Activated naive CD4-positive, alpha-beta T cell treated with anti-CD3 and anti-CD28 coated beads for 36 hours (primary cell): ENCODE results near the gene UPF1. TPM values are rescaled to one million over a fixed set of nuclear protein-coding genes. Genes with fewer than 3 reads are reported as not detected.

Experiments used
- CTCF ChIA-PET: fragments of 350-600 bp; sonication (Branson Sonifier 250); formaldehyde crosslinking; loops from one replicate; lab custom pipeline; 2021; ENCODE audit warnings: antibody characterized with exemption; lab: Charles Lee
- DNase-seq: peaks from one replicate; pipeline ENCODE4 v3.0.0-alpha.2; 2020
- H3K27ac Mint-ChIP-seq: one replicate; pipeline ENCODE4 v1.8.0; 2021; ENCODE audit warnings: mild to moderate bottlenecking, mixed read lengths
- H3K27me3 Mint-ChIP-seq: one replicate; pipeline ENCODE4 v1.8.0; 2021; ENCODE audit warnings: low read depth, mixed read lengths
- H3K36me3 Mint-ChIP-seq: one replicate; pipeline ENCODE4 v1.8.0; 2021; ENCODE audit warnings: low read depth, mixed read lengths
- H3K4me1 Mint-ChIP-seq: one replicate; pipeline ENCODE4 v1.8.0; 2021; ENCODE audit warnings: low read depth, mixed read lengths
- H3K4me3 Mint-ChIP-seq: one replicate; pipeline ENCODE4 v1.8.0; 2021; ENCODE audit warnings: mild to moderate bottlenecking, moderate library complexity, mixed read lengths
- H3K9me3 Mint-ChIP-seq: one replicate; pipeline ENCODE4 v1.8.0; 2021; ENCODE audit warnings: mixed read lengths
- intact Hi-C: fragments of 100-400 bp; cut with micrococcal nuclease; formaldehyde crosslinking; loops from one replicate; pipeline ENCODE4 v1.15.1; 2023
- total RNA-seq, 2 experiments: library from RNA; stranded (reverse); gene quantifications; one replicate each; pipeline ENCODE4 v1.2.3, GENCODE V29; 2021

Gene UPF1
- total RNA-seq, 2 experiments from 2014 or later, result 95.0 to 105 TPM

DNA sequence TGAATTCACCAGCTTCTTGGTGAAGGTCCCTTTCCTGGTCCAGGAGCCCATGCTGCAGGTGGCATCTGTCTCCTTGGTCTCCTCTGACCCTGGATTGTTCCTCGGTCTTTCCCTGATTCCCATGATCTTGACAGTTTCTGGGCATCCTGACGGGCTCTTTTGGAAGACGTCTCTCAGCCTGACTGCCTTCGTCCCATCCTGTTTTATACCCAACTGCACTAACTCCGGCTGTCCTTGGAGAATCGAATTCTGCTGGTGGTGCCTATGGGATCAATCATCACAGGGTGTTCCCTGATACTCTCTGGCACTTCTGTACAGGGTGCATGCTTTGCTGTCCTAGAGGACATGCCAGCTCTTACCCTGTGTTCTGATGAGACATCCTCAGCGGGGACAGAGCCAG is 45.1 kb downstream of the UPF1 start:
- no peak for DNase-seq
- no peaks in the 10 kb centered on the region for H3K27me3 Mint-ChIP-seq
- H3K4me1 Mint-ChIP-seq, result no peaks in the 10 kb centered on the region
- intact Hi-C loops, result no loop called here
- H3K36me3 Mint-ChIP-seq, result no peaks in the 10 kb centered on the region
- no peak overlapping the region for H3K27ac Mint-ChIP-seq
- no peak overlapping the region for H3K4me3 Mint-ChIP-seq
- CTCF ChIA-PET, result interaction anchor here (1.3 kb wide), 1 partner anchor 16 kb away, joined by 3 read pairs; no protein-coding TSS in a partner anchor
- H3K9me3 Mint-ChIP-seq, result no peaks in the 10 kb centered on the region

DNA sequence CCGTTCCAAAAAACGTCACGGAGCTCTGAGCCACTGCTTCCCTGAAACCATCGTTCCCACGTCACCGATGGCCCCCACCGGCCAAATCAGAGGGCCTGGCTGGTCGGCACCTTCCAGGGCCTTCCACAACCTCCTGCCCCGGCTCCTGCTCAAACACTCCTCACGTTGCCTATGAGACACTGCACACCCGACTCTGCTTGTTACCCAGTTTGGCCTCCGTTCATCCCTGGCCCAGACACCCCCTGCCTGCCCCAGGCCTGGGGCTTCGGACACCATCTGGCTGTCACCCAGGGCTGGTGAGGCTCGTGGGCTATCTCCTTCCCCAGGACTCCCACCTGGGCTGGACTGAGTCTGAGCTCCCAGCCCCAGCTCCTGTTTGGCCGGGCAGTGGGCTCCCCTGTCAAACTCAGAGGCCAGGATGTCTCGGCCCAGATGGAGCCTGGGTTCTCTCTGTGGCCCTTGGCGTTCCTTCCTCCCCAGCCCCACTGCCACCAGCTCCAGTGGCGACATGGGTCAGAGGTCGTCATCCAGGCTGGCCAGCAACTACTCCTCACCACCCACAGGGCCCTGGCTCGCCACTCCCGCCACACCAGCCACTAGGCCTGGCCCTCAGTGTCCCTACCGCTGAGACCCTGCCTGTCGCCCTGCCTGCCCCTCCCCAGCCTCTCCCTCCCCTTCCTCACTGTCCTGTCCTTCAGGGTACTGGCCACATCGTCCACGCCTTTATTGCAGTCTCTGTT is 46.5 kb downstream of the UPF1 start:
- intact Hi-C loops, result no loop called here
- Mint-ChIP-seq H3K4me3 (no peak overlapping the region), H3K27me3 (no peaks in the 10 kb centered on the region), H3K27ac (no peak overlapping the region), H3K36me3 (no peaks in the 10 kb centered on the region), H3K9me3 (no peaks in the 10 kb centered on the region), H3K4me1 (no peaks in the 10 kb centered on the region)
- no peak for DNase-seq
- CTCF ChIA-PET, result no interaction called here

DNA sequence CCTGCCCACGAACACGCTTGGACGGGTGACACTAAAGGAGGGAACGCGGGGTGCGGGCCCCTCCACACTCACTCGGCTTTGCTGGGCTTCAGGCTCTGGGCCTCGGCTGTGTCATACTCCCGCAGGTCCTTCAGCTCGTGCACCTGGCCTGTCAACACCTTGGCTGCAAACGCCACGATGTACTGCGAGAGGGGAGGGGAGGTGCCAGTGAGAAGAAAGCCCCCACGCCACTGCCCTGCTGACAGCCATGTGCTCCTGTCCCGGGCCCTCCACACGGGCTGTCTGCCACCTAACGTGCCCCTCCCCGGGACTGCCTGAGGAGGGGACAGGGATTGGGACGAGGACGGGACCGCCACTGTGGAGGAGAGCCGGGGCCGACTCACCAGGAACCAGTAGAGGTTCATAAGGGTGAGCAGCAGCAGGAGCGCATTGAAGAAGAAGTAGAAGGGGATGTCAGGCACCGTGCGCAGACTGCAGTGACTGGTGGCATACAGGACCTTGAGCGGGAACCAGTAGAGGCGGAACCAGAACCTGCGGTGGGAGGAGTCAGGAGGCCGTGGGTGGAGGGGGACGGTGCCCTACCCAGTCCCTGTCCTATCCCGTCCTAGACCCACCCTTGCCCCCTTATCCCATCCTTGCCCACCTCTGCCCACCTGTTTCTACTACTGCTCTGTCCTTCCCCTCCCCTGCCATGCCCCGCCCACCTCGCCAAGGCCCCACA is 47.3 kb downstream of the UPF1 start:
- CTCF ChIA-PET, result interaction anchor here (1.3 kb wide), 1 partner anchor 32 kb away, joined by 4 read pairs; no protein-coding TSS in a partner anchor
- H3K4me1 Mint-ChIP-seq, result no peaks in the 10 kb centered on the region

DNA sequence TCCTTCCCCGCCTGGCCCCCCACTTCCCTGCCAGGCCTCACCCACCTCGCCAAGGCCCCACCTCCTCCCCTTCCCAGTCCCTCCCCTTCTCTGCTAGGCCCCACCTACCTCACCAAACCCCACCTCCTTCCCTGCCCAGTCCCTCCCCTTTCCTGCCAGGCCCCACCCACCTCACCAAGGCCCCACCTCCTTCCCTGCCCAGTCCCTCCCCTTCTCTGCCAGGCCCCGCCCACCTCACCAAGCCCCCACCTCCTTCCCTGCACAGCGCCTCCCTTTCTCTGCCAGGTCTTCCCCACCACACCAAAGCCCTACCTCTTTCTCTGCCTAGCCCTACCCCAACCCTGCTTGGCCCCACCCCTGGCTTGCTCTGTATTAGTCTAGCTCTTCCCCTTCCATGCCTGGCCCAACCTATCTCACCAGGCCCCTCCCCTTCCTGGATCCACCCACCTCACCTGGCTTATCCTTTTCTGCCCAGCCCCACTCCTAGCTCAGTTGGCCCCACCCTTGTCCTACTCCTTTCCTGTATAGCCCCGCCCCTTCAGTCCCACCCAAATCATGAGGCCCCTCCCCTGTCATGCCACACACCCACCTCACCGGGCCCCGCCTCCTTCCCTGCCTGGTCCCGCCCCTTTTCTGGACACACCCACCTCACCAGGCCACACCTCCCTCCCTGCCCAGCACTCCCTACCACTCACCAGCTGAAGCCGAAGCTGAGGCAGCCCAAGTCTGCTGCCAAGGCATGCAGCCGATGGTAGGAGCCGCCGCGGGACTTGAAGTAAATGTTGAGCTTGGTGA is 48.0 kb downstream of the UPF1 start:
- Mint-ChIP-seq H3K36me3 (no peaks in the 10 kb centered on the region), H3K27me3 (no peaks in the 10 kb centered on the region), H3K4me3 (no peak overlapping the region), H3K9me3 (no peaks in the 10 kb centered on the region), H3K4me1 (no peaks in the 10 kb centered on the region), H3K27ac (no peak overlapping the region)
- intact Hi-C loops, result no loop called here
- DNase-seq, result peak; percentile 35
- CTCF ChIA-PET, result interaction anchor here (1.3 kb wide), 1 partner anchor 33 kb away, joined by 4 read pairs; no protein-coding TSS in a partner anchor

More for the DNA sequence above, 47.3 kb downstream of the UPF1 start:
- Mint-ChIP-seq H3K9me3 (no peaks in the 10 kb centered on the region), H3K36me3 (no peaks in the 10 kb centered on the region), H3K4me3 (no peak overlapping the region), H3K27me3 (no peaks in the 10 kb centered on the region), H3K27ac (no peak overlapping the region)
- no peak for DNase-seq
- intact Hi-C loops, result no loop called here

DNA sequence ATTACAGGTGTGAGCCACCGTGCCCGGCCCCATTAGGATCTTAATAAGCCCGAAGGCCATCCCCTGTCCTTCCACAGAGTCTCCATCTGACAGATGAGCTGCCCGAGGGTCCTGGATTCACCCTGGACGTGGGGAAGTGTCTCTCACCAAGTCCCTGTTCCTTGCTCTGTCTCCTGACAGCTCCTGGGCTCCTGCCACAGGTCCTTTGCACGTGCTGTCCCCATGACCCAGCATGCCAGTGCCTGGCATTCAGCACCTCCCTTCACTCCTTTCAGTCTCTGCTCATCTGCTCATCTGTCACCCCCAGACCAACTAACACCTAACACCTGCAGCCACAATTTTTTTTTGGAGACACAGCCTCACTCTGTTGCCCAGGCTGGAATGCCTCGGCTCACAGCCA is 49.7 kb downstream of the UPF1 start:
- H3K27me3 Mint-ChIP-seq, result no peaks in the 10 kb centered on the region
- DNase-seq, result no peak
- intact Hi-C loops, result no loop called here
- no peak overlapping the region for H3K27ac Mint-ChIP-seq
- H3K4me1 Mint-ChIP-seq, result no peaks in the 10 kb centered on the region
- no peak overlapping the region for H3K4me3 Mint-ChIP-seq
- no peaks in the 10 kb centered on the region for H3K9me3 Mint-ChIP-seq
- H3K36me3 Mint-ChIP-seq, result no peaks in the 10 kb centered on the region
- CTCF ChIA-PET, result no interaction called here

DNA sequence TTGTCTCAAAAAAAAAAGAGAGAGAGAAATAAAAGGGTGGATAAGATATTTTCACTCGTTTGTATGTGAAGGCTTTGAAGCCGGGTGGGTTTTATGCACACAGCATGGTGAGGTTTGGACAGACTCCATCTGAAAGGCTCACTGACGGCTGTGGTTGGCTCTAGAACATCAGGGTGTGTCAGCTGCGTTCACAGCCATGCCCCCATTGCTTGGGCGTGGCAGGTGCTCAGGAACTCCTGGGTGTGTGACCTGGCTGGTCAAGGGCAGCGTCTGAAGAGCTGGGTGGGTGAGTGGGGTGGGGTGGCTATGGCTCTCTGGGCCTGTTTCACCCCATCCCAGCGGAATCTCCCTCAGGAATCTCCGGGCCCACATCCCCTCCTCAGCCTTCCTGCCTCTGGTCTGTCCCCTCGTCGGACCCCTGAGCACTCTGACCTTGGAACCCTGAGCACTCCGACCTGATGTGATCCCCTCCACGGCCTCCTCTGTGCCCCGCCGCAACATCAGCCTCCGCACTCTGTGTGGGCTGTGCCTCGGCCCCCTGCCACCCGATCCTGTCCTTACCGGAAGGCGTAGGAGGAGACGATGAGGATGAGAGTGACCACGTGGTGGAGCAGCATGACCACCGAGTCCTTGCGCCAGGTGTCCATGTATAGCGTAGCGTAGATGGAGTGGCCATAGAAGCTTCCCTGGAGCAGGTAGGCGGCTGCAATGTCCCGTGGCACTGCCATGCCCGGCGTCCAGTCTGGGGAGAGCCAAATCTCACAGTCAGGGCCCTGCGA is 52.0 kb downstream of the UPF1 start:
- no peak overlapping the region for H3K4me3 Mint-ChIP-seq
- H3K9me3 Mint-ChIP-seq, result no peaks in the 10 kb centered on the region
- no peak for DNase-seq
- intact Hi-C loops, result no loop called here
- no peaks in the 10 kb centered on the region for H3K27me3 Mint-ChIP-seq
- H3K27ac Mint-ChIP-seq, result no peak overlapping the region
- CTCF ChIA-PET, result no interaction called here
- H3K36me3 Mint-ChIP-seq, result no peaks in the 10 kb centered on the region
- no peaks in the 10 kb centered on the region for H3K4me1 Mint-ChIP-seq

DNA sequence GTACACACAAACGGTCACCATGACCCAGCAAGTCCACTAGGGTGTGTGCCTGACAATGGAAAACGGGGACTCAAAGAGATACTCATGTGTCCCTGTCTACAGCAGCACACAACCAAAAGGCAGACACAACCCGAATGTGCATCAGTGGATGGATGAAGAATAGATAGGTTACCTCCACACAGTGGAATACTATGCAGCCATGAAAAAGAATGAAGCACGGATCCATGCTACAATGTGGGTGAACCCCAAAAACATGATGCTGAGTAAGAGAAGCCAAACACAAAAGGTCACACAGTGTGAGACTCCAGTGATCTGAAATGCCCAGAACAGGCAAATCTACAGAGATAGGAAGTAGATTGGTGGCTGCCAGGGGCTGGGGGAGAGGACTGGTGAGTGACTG is 55.2 kb downstream of the UPF1 start:
- Mint-ChIP-seq H3K4me1 (no peaks in the 10 kb centered on the region), H3K27ac (no peak overlapping the region), H3K27me3 (no peaks in the 10 kb centered on the region), H3K4me3 (no peak overlapping the region), H3K36me3 (no peaks in the 10 kb centered on the region), H3K9me3 (no peaks in the 10 kb centered on the region)
- DNase-seq, result no peak
- CTCF ChIA-PET, result no interaction called here
- intact Hi-C loops, result no loop called here

DNA sequence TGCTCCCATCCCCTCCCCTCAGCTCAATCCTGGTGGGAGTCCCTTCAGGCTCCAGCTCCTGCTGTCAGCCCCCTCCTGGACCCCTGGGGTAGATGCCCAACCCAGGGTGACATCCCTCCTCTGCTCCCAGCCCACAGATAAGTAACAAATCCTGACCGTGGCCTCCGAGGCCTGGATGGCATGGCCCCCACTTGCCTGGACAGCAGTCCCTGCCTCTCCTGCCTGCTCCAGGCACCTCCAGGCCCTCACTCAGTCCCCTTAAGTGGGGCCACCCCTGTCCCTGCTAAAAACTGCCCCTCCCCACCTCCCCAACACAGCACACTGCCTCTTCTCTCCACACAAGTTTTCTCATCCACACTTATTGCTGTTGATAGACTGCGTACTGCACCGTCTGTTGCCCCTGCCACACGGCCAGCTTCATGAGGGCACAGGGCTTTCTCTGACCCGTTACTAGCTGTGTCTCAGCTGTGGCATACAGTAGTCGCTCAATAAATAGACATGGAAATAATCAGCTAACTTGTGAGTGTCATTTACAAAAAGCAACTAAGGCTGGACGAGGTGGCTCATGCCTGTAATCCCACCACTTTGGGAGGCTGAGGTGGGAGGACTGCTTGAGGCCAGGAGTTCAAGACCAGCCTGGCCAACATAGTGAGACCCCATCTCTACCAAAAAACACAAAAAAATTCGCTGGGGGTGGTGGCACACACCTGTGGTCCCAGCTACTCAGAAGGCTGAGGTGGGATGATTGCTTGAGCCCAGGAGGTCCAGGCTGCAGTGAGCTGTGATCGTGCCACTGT is 58.4 kb downstream of the UPF1 start:
- no peak overlapping the region for H3K27ac Mint-ChIP-seq

DNA sequence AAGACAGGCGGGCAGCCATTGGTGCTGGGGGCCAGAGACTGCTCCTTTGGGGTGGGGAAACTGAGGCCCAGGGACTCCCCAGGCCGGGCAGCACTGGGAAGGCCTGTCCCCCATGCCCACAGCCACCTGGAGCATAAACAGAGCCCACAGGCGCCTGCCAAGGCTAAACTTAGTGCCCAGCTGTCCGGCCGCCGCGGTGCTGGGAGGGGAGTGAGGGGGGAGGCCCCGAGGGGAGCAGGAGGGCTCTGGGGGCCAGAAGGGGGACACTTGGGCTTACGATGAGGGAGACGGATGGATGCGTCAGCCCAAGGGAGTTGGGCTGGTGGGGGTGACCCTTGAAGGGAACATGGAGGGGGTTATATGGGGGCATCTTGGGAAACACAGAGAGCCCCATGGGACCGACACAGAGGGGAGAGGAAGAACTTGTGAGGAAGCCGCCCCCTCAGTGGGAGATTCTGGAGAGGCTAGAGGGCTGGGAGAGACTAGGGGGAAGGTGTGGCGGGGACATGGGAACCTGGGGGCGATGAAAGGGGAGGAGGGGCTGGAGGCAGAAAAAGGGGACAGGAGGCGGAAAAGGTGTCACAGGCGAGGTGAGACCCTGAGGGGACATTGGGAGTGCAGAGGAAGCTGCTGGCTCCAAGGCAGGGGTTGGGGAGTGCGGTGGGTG is 62.0 kb downstream of the UPF1 start:
- intact Hi-C loops, result no loop called here
- Mint-ChIP-seq H3K36me3 (peaks cover 2% of the 10 kb centered on the region), H3K27me3 (peaks cover 25% of the 10 kb centered on the region), H3K4me1 (peaks cover 5% of the 10 kb centered on the region), H3K4me3 (no peak overlapping the region), H3K9me3 (no peaks in the 10 kb centered on the region), H3K27ac (no peak overlapping the region)
- CTCF ChIA-PET, result no interaction called here
- DNase-seq, result no peak

More for the DNA sequence above, 58.4 kb downstream of the UPF1 start:
- intact Hi-C loops, result no loop called here
- CTCF ChIA-PET, result no interaction called here
- Mint-ChIP-seq H3K27me3 (peaks cover 11% of the 10 kb centered on the region), H3K9me3 (no peaks in the 10 kb centered on the region), H3K36me3 (no peaks in the 10 kb centered on the region), H3K4me3 (no peak overlapping the region), H3K4me1 (no peaks in the 10 kb centered on the region)
- DNase-seq, result no peak

DNA sequence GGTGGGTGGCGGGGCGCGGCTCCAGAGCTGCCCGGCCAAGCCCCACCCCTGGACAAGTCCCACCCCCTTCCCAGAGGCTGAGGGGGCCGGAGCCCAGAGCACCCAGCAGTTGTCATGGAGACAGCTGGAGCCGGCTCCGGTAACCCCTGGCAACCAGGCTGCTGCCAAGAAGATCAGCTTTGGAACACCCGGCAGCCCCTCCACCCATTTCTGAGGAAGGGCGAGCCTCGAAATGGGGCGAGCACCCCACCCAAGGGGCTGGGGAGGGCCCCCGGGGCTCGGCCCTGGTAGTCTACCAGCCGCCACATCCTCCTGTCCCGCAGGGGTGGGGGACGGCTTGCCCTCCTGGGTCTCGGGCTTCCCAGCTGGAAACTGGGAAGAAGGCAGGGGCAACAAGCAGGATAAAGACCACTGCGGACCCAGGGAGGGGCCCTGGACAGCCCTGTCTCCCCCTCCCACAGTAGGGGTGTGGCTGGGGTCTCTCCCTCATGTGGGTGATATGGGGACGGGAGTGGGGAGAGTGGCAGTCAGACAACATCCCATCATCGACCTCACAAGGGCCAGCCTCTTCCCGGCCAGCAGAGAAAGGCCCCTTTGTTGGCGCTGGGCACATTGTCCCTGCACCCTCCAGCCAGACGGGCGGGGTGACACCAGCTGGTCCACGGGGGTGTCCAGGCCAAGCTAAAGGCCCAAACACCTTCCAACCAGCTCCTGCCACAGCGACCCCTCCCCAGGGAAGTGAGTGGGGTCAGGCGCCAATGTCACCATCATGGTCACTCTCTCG is 62.7 kb downstream of the UPF1 start:
- CTCF ChIA-PET, result interaction anchor here (1.0 kb wide), 1 partner anchor 102 kb away, joined by 3 read pairs; no protein-coding TSS in a partner anchor
- no peak for DNase-seq
- peaks cover 3% of the 10 kb centered on the region for H3K36me3 Mint-ChIP-seq
- H3K4me3 Mint-ChIP-seq, result no peak overlapping the region
- intact Hi-C loops, result no loop called here
- no peaks in the 10 kb centered on the region for H3K9me3 Mint-ChIP-seq
- no peak overlapping the region for H3K27ac Mint-ChIP-seq
- H3K4me1 Mint-ChIP-seq, result peaks cover 5% of the 10 kb centered on the region
- H3K27me3 Mint-ChIP-seq, result peaks cover 25% of the 10 kb centered on the region
